ENCODE measurements around the gene RAD18. TPM values are rescaled to one million over a fixed set of nuclear protein-coding genes. Genes with fewer than 3 reads are reported as not detected.

Gene RAD18
- total RNA-seq, 3 donors from 2014 or later (not counting 1 experiment from before 2014, with no cell fraction given): 19.8 to 23.3 (median 22.5) TPM

- Mint-ChIP-seq H3K27me3 (ENCODE audit: low read depth in 2 of 2) (no peaks in the 10 kb centered on the region), H3K36me3 (peaks cover 11% of the 10 kb centered on the region), H3K9me3 (no peaks in the 10 kb centered on the region), H3K4me3 (peak overlapping the region; percentile 2), H3K27ac (peak overlapping the region in 1 of 2 donors; percentile 99), H3K4me1 (peaks cover 24 to 31% of the 10 kb centered on the region in 2 donors)
- Histone ChIP-seq H3K4me3 (ENCODE audit: low read length) (no peak overlapping the region), H3K4me1 (ENCODE audit: control insufficient read depth, insufficient read depth, low read length) (peaks cover 11% of the 10 kb centered on the region), H3K27me3 (ENCODE audit: control insufficient read depth, insufficient read depth, low read length) (no peaks in the 10 kb centered on the region), H3K36me3 (ENCODE audit: control insufficient read depth, insufficient read depth, low read length) (peaks cover 6% of the 10 kb centered on the region), H3K27ac (ENCODE audit: low read length) (no peak overlapping the region), H3K9me3 (ENCODE audit: control insufficient read depth, insufficient read depth, low read length) (no peaks in the 10 kb centered on the region)
- no peak for TF ChIP-seq CTCF (IDR thresholded peaks at IDR 0.05)
- ATAC-seq: peak in 1 of 3 donors; percentile 60
- intact Hi-C loops (cut with micrococcal nuclease): no loop called here
- 17% methylated on average over 1 of the region's 8 CpGs for WGBS (ENCODE audit: insufficient coverage)
- no peak for DNase-seq
Measured at GRCh38 chr3:8959668-8960067, 3.6 kb downstream of the RAD18 start.

- DNase-seq (no peak), ATAC-seq (no peak)
- H3K4me3 Mint-ChIP-seq: no peak overlapping the region
- intact Hi-C loops (cut with micrococcal nuclease): no loop called here
- Histone ChIP-seq H3K36me3 (ENCODE audit: control insufficient read depth, insufficient read depth, low read length) (peaks cover 6% of the 10 kb centered on the region), H3K4me1 (ENCODE audit: control insufficient read depth, insufficient read depth, low read length) (no peaks in the 10 kb centered on the region), H3K27me3 (ENCODE audit: control insufficient read depth, insufficient read depth, low read length) (no peaks in the 10 kb centered on the region), H3K27ac (ENCODE audit: low read length) (peak overlapping the region; percentile 21), H3K4me3 (ENCODE audit: low read length) (no peak overlapping the region), H3K9me3 (ENCODE audit: control insufficient read depth, insufficient read depth, low read length) (no peaks in the 10 kb centered on the region)
- WGBS (ENCODE audit: insufficient coverage): 83% methylated on average over 3 of the region's 4 CpGs
- H3K27me3 Mint-ChIP-seq (ENCODE audit: low read depth in 2 of 2): no peaks in the 10 kb centered on the region
- H3K4me1 Mint-ChIP-seq: peaks cover 11 to 13% of the 10 kb centered on the region in 2 donors
- TF ChIP-seq CTCF (IDR thresholded peaks at IDR 0.05): no peak
- H3K36me3 Mint-ChIP-seq: peaks cover 11% of the 10 kb centered on the region
- H3K9me3 Mint-ChIP-seq: no peaks in the 10 kb centered on the region
- H3K27ac Mint-ChIP-seq: no peak overlapping the region
Measured at GRCh38 chr3:8954938-8955763, 8.1 kb downstream of the RAD18 start.

GRCh38 chr3:8953313-8953712 lies 10.0 kb downstream of the RAD18 start:
- Mint-ChIP-seq H3K36me3 (peaks cover 11% of the 10 kb centered on the region), H3K4me3 (no peak overlapping the region), H3K27ac (no peak overlapping the region), H3K27me3 (ENCODE audit: low read depth in 2 of 2) (no peaks in the 10 kb centered on the region), H3K9me3 (no peaks in the 10 kb centered on the region), H3K4me1 (peaks cover 11 to 18% of the 10 kb centered on the region in 2 donors)
- no peaks in the 10 kb centered on the region for H3K27me3 ChIP-seq (ENCODE audit: control insufficient read depth, insufficient read depth, low read length)
- ATAC-seq (no peak), DNase-seq (no peak)
- intact Hi-C loops (cut with micrococcal nuclease): no loop called here
- peaks cover 6% of the 10 kb centered on the region for H3K36me3 ChIP-seq (ENCODE audit: control insufficient read depth, insufficient read depth, low read length)
- H3K9me3 ChIP-seq (ENCODE audit: control insufficient read depth, insufficient read depth, low read length): no peaks in the 10 kb centered on the region
- H3K27ac ChIP-seq (ENCODE audit: low read length): no peak overlapping the region
- no peaks in the 10 kb centered on the region for H3K4me1 ChIP-seq (ENCODE audit: control insufficient read depth, insufficient read depth, low read length)
- no peak for TF ChIP-seq CTCF (IDR thresholded peaks at IDR 0.05)
- H3K4me3 ChIP-seq (ENCODE audit: low read length): no peak overlapping the region

- peaks cover 6% of the 10 kb centered on the region for H3K36me3 Mint-ChIP-seq
- no peak overlapping the region for H3K27ac ChIP-seq (ENCODE audit: low read length)
Measured at GRCh38 chr3:8952130-8952529, 11.1 kb downstream of the RAD18 start.

More at GRCh38 chr3:8952130-8952529, 11.1 kb downstream of the RAD18 start:
- TF ChIP-seq CTCF (IDR thresholded peaks at IDR 0.05): no peak
- Histone ChIP-seq H3K4me1 (ENCODE audit: control insufficient read depth, insufficient read depth, low read length) (no peaks in the 10 kb centered on the region), H3K4me3 (ENCODE audit: low read length) (no peak overlapping the region), H3K36me3 (ENCODE audit: control insufficient read depth, insufficient read depth, low read length) (peaks cover 6% of the 10 kb centered on the region), H3K27me3 (ENCODE audit: control insufficient read depth, insufficient read depth, low read length) (no peaks in the 10 kb centered on the region), H3K9me3 (ENCODE audit: control insufficient read depth, insufficient read depth, low read length) (no peaks in the 10 kb centered on the region)
- ATAC-seq (no peak), DNase-seq (no peak)
- H3K4me3 Mint-ChIP-seq: no peak overlapping the region
- H3K27ac Mint-ChIP-seq: no peak overlapping the region
- no peaks in the 10 kb centered on the region for H3K27me3 Mint-ChIP-seq (ENCODE audit: low read depth in 2 of 2)
- no peaks in the 10 kb centered on the region for H3K9me3 Mint-ChIP-seq
- H3K4me1 Mint-ChIP-seq: peaks cover 11 to 18% of the 10 kb centered on the region in 2 donors
- intact Hi-C loops (cut with micrococcal nuclease): no loop called here

Measured in natural killer cell (primary cell).